Renal cortical epithelial cell (primary cell): ENCODE results near the gene TXNDC17. TPM values are rescaled to one million over a fixed set of nuclear protein-coding genes. Genes with fewer than 3 reads are reported as not detected.
"Not testable (repeated sequence)": the region's sequence is repeated elsewhere in the genome, so short reads cannot be mapped to it uniquely, and the experiment has no call there.

Source experiments
- DNase-seq: peaks from one replicate; pipeline ENCODE4 v3.0.0-alpha.2; 2011; ENCODE audit warnings: low read depth
- total RNA-seq: library from RNA; depleted of rRNA; stranded (reverse); fragments of >200 nt; gene quantifications from 2 replicates; pipeline ENCODE4 v1.2.3, GENCODE V29; 2014

TXNDC17 gene
- total RNA-seq, 1 donor from 2014 or later: 137 TPM

DNA sequence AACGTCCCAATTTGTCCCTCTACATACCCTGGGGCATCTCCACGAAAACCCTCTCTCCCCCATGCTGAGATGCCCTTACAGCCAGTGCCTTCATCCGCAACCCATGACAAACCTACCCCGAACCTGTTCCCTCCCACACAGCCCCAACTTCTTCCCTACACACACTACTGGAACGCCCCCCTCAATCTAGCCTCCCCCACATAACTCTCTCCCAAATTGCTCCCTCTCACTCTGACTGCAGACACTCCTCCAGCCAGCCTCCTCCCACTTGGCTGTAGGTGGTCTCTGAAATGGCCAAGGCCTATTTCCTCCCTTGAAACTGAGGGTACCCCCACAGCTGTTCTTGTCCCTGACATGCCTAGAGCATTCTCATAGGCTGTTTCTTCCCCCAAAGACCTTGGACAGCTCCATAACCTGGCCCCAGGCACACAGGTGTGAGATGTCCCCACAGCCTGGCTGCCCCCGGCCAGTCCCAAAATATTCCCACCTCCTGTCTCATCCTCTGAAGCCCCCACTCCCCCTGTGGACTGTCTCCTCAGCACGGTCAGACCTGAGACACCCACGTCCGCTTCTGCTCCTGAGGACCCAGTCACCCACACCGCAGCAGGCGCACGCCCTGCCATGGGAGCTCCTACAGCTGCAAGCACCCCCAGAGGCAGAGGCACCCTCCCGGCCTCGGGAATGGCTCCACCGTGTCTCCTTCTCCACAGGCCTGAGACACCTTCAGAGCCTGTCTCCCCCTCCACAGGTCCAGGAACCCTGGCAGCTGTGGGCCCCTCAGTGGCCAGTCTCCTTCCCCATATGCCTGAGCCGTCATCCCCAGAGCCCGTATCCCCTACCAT lies 4.0 kb upstream of the TXNDC17 start:
- DNase-seq: no peak

DNA sequence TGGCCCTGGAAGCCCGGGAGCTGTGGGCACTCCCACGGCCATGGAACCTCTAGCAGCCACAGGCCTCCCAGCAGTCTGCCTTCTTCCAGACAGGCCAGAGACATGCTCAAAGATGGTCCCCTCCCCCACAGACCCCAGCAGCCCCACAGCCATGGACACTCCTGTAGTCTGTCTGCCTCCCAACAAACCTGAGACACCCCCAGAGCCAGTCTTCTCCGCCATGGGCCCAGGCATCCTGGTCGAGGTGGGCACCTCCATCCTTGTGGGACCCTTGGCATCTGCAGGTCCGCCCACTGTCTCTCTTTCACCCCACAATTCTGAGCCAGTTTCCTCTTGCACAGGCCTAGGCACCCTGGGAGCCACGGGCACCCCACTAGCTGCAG lies 3.4 kb upstream of the TXNDC17 start:
- DNase-seq: no peak

DNA sequence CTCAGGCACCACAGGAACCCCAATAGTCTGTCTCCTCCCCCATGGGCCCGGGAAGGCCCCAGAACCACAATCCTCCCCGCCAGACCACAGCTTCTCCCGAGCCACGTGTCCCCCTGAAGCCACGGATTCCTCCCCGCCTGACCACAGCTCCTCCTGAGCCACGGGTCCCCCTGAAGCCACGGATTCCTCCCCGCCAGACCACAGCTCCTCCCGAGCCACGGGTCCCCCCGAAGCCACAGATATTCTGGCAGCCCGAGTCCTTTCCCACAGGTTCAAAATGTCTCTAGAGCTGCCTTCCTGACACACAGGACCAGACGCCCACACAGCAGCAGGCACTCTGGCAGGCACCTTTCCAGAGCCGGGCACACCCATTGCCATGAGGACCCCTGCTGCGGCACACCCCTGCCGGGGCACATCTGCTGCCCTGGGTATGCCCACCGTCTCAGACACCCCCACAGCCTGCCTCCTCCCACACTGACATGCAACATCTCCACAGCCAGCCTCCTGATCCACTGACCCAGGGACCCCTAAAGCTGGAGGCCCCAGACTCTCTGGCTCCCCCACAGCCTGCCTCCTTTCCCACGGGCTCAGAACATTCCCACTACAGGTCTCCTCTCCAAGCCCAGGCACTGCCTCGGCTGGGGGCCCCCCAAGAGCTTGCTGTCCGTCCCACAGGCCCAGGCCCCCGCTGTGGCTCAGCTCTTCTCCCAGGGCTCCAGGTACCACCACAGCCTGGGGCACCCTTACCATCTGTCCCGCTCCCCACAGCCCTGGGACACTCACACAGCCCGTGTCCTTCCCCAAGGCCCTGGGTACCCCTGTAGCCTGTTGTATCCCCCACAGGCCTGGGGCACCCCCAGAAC lies 2.6 kb upstream of the TXNDC17 start:
- no peak for DNase-seq

DNA sequence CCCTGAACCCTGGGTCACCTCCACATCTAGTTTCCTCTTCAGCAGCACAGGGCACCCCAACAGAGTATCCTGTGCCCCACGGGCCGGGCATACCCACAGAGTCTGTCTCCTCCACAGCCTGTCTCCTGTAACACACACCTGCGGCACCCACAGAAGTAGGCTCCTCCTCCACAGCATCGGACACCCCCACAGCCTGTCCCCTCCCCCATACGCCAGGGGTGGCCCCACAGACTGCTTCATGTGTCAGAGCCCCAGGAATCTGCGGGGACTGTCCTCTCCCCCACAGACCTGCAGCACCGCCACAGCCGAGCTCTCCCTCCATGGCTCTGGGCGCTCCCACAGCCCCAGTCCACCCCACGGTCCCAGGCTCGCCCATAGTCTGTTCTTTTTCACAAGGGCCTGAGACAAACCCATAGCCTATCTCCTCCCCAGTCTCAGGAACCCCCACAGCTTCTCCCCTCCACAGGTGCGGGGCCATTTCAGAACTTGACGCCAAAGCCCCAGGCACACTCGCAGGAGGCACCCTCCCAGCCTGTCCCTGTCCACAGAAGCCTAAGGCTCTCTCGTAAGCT lies 1.8 kb upstream of the TXNDC17 start:
- DNase-seq: no peak

DNA sequence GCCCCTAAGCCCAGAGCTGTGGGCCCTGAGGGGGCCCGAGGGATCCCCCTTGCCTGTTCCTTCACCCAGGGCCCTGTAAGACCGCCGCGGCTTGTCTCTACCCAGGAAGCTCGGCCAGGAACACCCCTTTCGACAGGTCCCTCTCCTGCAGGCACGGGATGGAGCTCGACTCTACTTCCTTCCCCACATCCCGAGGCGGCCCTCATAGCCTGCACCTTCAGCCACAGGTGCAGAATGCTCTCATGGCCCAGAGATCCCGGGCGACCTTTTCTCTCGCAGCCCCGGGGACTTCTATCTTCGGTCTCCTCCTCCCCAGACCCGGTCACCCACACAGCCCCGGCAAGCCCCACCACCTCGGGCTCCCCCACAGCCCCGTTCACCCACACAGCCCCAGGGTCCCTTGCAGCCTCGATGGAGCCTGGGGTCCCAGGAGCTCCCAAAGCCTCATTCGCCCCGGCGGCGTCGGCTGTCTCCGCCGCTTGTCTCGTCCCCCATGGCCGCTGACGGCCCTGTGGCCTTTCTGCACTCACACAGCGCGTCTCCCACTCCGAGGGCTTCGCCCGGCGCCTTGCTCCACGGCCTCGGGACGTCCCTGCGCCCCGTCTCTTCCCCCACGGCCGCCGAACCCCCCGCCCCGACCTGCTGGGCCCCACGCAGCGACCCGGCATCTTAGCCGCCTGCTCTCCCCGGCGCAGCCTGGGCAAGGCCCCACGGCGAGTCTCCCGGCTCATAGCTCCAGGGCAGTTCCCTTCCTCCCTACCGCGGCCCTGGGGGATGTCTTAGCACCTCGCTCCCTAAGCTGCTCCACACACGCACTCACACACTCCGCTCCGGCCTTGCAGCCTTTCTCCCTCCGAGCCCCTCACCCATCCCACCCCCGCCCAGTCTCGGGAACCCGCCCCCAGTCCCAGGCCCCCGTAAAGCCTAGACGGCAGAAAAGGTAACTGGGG lies 999 bp upstream of the TXNDC17 start:
- no peak for DNase-seq

DNA sequence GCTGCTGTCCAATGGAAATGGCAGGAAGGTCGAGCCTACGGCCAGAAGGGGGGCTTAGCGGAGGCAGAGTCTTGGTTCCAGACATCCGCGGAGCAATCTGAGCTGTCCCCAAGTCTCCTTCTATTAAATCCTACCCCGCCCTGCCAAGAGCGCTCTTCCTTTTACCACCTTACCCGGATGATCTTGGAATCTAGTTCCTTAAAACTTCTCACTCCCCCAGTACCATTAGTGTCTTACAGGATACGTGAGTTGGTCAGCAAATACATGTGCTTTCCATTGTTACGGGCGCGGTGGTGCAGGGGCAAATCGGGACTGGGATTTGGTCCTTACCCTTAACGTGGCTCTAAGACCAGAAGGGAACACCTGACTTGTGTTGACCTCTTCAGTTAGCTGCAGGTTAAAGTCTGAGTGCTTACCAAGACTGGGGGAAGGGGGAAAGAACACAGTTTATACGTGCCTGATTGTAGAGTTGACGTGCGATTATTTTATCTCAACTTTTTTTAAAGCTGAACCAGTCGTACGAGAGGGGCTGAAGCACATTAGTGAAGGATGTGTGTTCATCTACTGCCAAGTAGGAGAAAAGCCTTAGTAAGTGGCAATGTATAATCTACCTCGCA lies 495 bp downstream of the TXNDC17 start:
- peak; percentile 33 for DNase-seq

DNA sequence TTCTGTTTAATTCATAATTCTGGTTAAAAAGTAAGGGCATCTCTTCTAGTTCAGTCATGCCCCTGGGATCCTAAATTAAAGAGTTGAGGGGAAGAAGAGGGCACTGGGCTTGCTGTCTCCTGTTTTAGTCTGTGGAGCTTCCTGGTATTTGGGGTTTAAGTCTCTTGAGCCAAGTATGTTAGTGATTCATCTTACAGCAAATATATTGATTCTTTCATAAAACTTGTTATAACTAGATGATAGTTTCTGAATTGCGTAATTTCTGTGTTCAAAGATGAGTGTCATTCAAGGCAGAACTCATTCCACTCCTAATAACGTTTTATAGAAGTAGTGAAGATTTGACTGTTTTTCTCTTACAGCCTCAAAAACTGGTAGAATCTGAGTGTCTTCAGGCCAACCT lies 1.7 kb downstream of the TXNDC17 start:
- no peak for DNase-seq

DNA sequence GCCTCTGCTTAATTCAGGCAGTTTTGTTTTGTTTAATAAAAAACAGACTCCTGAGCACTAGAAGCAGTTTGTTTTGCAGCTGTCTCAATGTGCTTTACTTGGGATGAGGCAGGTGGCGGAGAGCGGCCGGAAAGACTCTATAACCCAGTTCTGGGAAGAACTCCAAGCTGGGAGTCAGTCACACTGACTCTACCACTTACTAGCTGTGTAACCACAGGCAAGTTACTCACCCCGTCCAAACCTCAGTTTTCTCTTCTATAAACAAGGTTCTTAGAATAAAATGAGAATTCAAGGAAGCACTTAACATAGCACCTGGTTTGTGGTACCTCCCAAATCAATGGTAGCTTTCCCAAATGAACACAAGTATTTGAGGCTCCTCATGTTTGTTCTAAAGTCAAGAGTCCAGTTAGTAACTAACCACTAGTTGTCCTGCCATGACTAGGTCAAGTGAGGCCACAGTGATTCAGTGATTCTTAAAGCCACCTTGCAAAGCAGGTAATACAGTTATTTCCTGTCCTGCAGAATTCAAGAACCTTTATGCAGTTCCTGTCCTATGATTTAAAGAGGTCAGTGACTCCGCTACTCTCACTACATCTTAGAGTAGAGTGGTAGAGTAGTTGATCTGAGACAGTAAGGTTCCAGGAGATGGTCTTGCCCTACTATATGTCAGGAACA lies 2.7 kb downstream of the TXNDC17 start:
- DNase-seq: peak; percentile 68

DNA sequence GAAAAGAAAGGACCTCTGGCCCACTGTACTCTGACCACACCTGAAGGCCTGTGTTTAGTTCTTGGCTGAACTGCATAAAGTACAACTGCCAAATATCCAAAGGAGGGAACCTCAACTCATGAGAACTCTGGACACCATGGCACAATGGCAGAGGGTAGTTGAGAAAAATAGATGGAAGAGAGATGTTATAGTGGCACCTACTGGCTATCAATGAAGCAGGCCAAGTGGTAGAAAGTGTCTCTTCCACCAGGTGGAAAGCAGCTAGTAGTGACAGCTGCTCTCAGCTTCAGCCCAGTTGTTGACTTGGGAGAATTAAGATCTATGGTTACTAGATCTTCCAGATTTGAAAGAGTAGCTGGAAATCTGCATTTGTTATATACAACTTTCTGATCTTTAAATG lies 7.3 kb downstream of the TXNDC17 start:
- peak; percentile 42 for DNase-seq

DNA sequence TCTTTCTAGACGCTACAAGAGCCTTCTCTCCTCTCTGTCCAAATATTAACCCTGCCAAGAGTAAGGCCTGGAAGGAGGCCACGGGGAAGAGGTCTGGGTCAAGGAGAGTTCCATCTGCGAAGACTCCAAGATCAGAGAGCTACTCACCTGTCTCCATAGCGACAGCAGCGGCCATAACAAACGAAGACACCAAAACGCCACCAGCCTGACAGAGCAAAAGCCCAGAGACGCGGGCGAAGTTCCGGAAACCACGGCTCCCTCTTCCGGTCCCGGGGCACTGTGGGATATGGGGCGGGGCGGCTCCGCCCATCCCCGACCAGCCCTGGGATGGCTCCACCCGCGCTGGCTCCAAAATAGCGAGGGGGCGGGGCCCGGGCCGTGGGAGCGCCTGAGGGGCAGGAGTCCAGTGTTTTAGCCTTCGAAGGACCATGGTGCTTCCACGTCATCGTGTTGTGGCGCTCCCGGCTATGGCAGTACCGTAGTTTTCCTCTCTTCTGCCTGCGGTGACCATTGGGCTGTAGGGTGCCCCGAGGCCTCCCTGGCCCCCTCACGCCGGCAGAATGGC lies 10.6 kb downstream of the TXNDC17 start, which contains the start of the genes C17orf100 and MED31:
Gene C17orf100, plus strand, starts transcription at position 409 of the 565 bp plus-strand sequence. Its CDS starts 152 bp downstream, at position 561.
Gene MED31, minus strand, starts transcription at position 252 of the 565 bp plus-strand sequence. Its CDS starts 77 bp downstream, at position 175.
- DNase-seq: peak; percentile 78

DNA sequence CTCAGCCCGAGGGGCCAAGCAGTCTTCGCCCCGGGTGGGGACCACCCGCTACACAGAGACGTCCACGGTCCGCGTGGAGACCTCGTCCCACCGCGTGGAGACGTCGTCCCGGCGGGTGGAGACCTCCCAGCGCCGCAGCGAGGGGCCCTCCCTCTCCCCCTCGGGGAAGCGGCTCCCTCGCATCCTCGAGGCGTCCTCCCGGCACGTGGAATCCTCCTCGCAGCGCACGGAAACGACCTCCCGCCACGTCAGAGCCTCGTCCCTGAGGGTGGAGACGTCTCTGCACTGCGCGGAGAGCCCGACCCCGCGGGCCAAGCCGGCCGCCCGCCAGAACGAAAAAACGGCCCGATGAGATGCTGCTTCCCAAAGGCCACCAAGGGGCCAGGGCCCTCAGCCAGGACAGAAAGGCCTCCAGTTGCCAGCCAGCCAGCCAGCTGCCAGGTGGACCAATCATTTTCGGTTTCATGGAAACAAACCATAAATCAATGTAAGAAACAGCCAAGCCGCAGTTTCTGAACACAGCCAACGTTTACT lies 11.1 kb downstream of the TXNDC17 start:
- peak; percentile 60 for DNase-seq

DNA sequence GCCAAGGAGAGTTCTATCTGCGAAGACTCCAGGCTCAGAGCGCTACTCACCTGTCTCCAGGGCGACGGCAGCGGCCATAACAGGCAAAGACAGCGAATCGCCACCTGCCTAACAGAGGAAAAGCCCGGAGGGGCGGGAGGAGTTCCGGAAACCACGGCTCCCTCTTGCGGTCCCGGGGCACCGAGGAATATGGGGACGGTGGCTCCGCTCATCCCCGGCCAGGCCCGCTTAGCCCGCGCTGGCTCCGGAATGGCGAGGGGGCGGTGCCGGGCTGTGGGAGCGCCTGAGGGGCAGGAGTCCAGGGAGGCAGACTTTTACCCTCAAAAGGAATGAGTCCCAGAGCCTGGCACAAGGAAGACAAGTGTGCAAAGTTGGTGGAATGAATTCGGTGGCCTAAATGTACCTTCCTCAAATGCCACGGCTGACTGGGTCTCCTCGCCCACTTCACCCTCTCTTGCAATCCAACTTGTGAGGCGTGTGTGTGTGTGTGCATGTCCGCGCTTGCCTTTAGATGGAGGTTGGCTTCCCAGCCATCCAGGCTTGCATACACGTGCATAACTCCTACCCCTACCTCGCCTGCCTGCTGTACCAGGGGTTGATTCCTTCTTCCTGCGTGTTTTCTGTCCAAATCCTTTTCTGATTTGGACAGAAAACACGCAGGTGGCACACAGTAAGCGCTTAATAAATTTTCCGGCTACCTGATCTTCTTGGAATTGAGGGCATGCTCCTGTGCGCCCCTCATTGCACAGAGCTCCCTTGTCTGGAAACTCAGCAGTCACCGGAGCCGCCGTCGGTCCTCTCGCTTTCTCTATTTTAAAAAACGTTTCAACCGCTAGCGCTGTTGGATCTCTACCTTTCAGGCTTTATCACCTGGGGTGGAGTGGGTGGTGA lies 14.2 kb downstream of the TXNDC17 start:
- peak; percentile 12 for DNase-seq

DNA sequence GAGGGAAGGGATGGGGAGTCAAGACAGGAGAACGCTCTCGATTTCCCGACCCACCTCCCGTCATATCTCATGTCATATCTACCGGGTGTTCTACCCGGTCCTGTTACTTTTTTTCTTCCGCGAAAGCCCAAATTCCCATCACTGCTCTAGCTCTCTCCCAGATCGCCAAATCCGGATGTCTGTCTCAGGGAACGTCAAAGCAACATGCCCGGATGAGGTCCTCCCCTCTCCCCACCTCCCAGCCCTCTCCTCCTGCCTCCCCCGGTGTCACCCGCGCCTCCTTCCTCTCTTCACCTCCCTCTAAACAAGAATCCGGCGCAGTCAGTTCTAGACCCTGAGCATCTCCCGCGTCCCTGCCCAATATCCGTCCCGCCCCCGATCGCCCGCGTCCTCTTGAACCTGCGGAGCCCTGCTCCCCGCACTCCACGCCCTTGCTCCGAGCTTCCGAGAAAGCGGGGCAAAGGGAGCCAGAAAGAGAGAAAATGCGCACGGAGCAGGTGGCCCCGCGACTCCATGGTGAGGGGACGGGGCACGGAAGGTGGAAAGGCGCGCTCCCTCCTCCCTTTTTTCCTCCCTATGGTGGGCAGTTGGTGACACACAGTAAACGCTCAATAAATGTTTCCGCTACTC lies 15.0 kb downstream of the TXNDC17 start:
- not testable (repeated sequence) for DNase-seq

DNA sequence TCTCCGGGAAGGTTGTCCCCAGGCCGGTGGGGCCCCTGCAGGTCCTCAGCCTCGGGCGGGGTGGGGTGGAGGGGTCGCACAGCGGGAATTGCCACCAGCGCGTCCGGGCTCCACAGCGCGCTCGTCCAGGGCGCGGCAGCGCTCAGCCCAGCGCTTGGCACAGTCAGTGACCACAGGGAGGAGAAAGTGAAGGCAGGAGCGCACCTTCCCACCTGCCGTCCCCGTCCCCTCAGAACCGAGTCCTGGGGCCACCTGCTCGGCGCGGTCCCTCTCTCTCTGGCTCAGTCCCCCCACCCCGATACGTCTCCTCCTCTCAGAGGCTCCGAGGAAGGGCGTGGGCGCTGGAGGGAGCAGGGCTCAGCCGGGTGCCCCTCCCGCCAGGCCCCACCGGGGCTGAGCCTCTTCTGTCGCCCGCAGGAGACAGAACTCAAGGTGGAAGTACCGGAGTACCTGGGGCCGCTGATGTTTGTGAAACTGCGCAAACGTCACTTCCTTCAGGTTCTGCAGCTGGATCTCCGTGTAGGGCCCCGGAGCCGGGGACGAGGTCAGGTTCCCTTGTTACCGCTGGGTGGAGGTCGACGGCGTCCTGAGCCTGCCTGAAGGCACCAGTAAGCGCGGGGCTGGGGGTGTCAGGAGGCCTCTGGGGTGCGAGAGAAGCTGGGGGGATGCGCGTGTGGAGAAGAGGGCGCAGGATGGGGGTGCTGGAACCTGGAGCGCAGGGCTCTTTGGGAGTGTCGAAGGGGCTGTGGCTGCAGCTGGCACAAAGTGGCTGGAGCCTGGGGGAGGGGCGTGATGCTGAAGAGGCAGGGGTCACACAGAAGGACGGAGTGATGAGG lies 16.2 kb downstream of the TXNDC17 start:
- not testable (repeated sequence) for DNase-seq

DNA sequence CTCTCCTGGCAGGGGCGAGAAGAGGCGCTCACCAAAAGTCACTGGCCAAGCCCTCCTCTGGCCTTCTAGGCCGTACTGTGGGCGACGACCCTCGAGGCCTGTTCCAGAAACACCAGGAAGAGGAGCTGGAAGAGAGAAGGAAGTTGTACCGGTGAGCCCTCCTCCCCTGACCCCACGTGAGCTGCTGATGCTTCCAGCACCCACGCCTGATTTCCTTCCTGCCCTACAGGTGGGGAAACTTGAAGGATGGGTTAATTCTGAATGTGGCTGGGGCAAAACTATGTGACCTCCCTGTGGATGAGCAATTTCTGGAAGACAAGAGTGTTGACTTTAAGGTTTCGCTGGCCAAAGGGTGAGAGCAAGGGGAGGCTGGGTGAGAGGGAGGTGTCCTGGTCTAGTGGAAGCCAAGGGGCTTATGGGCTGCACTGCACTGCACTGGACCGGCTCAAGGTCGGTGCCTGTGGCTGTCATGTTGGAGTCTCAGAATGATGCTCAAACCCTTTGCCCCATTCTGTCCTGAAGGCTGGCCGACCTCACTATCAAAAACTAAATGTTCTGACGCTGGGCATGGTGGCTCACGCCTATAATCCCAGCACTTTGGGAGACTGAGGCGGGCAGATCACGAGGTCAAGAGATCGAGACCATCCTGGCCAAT lies 16.9 kb downstream of the TXNDC17 start:
- no peak for DNase-seq

DNA sequence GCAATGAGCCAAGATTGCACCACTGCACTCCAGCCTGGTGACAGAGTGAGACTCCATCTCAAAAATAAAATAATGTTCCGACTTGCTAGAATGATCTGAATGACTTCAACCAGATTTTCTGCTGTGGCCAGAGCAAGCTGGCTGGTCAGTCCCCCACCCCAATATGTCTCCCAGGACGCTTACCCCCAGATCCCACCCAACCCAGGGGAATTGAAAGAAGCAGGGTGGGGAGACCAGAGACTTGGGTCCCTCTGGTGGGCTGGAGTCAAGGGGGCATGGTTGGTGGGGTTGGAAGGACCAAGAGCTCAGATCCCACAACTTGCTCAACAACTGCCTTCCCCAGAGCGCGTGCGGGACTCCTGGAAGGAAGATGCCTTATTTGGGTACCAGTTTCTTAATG lies 17.6 kb downstream of the TXNDC17 start:
- not testable (repeated sequence) for DNase-seq
